HFFc6 (cell line): ENCODE results near the gene RIPOR3. TPM values are rescaled to one million over a fixed set of nuclear protein-coding genes. Genes with fewer than 3 reads are reported as not detected.

Source experiments
- DNase-seq: peaks from one replicate; pipeline ENCODE4 v3.0.0-alpha.2; 2018
- H3K27ac Mint-ChIP-seq: 2 replicates; pipeline ENCODE4 v1.8.0; 2020; ENCODE audit warnings: mild to moderate bottlenecking, mixed read lengths
- H3K27me3 Mint-ChIP-seq: 2 replicates; pipeline ENCODE4 v1.8.0; 2021; ENCODE audit warnings: mild to moderate bottlenecking, moderate library complexity, mixed read lengths; ENCODE audit not compliant: insufficient read depth
- H3K36me3 Mint-ChIP-seq: 2 replicates; pipeline ENCODE4 v1.8.0; 2021; ENCODE audit warnings: low read depth, mixed read lengths
- H3K4me1 Mint-ChIP-seq: 2 replicates; pipeline ENCODE4 v1.8.0; 2020; ENCODE audit warnings: low read depth, mixed read lengths
- H3K4me3 Mint-ChIP-seq: 2 replicates; pipeline ENCODE4 v1.8.0; 2020; ENCODE audit warnings: mild to moderate bottlenecking, moderate library complexity, mixed read lengths
- H3K9me3 Mint-ChIP-seq: 2 replicates; pipeline ENCODE4 v1.8.0; 2020; ENCODE audit warnings: mild to moderate bottlenecking, mixed read lengths
- total RNA-seq, 6 experiments: library from RNA; stranded (reverse); fragmentation: NEBNext Ultra II Directional; extraction: Animal tissue kit (Norgen Biotek cat#: 25700); gene quantifications; 2 replicates in 1 of 6; 3 replicates in 5 of 6; pipeline ENCODE4 v1.2.3, GENCODE V29; 2021
- TF ChIP-seq, protein P1 (sequence below): fragments of 200-600 bp; sonication (generic); IDR thresholded peaks from 2 replicates; pipeline ENCODE4 v1.5.0; 2021; ENCODE audit warnings: antibody characterized with exemption, mild to moderate bottlenecking

RIPOR3 gene
- total RNA-seq, 6 experiments from 2014 or later = 0.07 to 0.25 (median 0.11) TPM

DNA sequence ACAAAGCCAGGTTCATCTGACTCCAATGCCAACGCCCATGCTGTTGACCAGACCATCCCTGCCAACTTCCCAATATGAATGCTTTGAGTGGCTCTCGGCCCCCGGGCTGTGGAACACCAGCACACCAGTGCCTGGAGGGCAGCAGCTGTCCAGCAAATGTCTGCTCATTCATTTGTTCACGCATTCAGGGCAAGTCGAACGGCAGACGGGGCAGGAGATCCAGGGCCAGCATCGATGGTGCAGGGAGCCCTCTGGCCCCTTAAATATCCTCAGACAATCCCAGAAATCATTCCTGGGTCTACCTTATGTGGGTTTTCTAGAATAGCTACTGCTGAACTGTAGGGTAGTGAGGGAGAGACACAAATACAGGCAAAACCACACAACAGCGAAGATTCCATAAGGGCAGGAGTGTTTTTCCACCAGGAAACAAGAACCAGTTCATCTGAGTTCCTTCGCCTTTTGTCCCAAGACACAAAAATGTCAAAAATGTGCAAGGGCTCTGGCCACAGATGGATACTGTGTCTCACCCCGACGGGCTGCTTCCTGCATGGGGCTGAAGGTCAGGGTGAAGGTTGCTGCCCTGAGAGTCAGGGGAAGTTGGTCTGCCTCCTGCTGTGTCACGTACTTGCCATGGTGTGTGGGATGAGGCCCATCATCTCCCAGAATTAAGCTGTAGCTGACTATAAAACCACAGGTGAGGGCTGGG, 15.5 kb downstream of the RIPOR3 start:
- no peak overlapping the region for H3K4me3 Mint-ChIP-seq
- DNase-seq = no peak
- TF ChIP-seq, protein P1, sequence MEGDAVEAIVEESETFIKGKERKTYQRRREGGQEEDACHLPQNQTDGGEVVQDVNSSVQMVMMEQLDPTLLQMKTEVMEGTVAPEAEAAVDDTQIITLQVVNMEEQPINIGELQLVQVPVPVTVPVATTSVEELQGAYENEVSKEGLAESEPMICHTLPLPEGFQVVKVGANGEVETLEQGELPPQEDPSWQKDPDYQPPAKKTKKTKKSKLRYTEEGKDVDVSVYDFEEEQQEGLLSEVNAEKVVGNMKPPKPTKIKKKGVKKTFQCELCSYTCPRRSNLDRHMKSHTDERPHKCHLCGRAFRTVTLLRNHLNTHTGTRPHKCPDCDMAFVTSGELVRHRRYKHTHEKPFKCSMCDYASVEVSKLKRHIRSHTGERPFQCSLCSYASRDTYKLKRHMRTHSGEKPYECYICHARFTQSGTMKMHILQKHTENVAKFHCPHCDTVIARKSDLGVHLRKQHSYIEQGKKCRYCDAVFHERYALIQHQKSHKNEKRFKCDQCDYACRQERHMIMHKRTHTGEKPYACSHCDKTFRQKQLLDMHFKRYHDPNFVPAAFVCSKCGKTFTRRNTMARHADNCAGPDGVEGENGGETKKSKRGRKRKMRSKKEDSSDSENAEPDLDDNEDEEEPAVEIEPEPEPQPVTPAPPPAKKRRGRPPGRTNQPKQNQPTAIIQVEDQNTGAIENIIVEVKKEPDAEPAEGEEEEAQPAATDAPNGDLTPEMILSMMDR = no peak
- H3K27ac Mint-ChIP-seq = no peak overlapping the region
- H3K4me1 Mint-ChIP-seq = peaks cover 12% of the 10 kb centered on the region; the same call in 1 of the 2 replicates
- H3K36me3 Mint-ChIP-seq = no peaks in the 10 kb centered on the region
- peaks cover 1% of the 10 kb centered on the region; the same call in 1 of the 2 replicates for H3K27me3 Mint-ChIP-seq
- no peaks in the 10 kb centered on the region for H3K9me3 Mint-ChIP-seq

DNA sequence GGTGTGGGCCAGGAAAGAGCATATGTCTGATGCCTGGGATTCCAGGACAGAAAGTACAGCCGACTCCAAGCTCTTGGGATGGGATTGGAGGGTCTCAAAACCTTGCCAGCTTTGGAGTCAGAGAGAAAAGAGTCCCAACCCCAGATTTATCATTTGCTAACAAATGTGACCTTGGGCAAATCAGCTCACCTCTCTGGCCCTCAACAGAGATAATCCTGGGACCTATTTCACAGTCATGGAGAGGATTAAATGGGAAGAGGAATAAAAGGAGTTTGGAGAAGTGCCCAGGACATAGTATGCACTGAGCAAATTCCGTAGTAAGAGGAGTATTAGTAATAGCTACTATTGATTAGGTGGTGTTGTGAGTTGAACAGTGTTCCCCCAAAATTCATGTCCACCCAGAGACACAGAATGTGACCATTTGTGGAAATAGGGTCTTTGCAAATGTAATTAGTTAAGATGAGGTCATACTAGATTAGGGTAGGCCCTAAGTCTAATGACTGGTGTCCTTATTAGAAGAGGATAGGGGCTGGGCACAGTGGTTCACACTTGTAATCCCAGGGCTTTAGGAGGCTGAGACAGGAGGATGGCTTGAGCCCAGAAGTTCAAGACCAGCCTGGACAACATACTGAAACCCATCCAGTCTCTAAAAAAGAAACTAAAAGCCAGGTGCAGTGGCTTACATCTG, 17.1 kb downstream of the RIPOR3 start:
- no peak for DNase-seq
- Mint-ChIP-seq H3K4me1 (peaks cover 7% of the 10 kb centered on the region; the same call in 1 of the 2 replicates), H3K9me3 (no peaks in the 10 kb centered on the region), H3K4me3 (no peak overlapping the region), H3K36me3 (no peaks in the 10 kb centered on the region), H3K27me3 (peaks cover 1% of the 10 kb centered on the region; the same call in 1 of the 2 replicates), H3K27ac (no peak overlapping the region)
- TF ChIP-seq, protein P1 = no peak

DNA sequence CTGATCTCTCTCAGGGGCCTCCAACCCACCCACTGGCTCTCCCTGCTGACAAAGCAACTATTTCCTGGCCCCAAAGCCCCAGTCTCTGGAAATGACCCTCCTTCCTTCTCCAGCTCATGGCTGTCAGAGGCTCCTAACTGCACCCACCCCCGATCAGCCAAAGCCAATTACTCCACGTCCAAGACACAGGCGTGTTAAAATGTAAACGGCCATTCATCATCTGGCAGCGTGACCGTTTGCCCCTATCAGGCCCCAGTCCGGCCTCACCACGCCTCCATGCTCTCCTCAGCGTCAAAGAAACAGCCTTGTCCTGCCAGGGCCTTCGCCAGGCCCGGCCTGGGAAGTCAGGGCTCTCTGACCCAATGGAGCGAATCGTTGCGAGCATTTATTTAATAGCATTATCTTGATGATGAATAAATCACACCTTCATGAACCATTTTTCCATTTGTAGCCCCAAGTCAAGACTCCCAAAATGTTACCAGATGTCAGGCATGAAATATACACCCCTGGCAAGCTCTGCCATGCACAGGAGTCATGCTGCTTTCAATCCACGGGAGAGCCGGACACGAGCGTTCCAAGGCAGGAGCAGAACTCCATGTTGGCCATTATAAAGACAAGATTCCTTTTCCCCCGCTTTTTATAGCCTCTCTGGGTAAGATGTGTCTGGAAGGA, 17.7 kb downstream of the RIPOR3 start:
- Mint-ChIP-seq H3K27me3 (peaks cover 2% of the 10 kb centered on the region; the same call in 1 of the 2 replicates), H3K27ac (no peak overlapping the region), H3K4me1 (peaks cover 7% of the 10 kb centered on the region; the same call in 1 of the 2 replicates), H3K36me3 (no peaks in the 10 kb centered on the region), H3K9me3 (no peaks in the 10 kb centered on the region), H3K4me3 (no peak overlapping the region)
- TF ChIP-seq, protein P1 = no peak
- DNase-seq = no peak

DNA sequence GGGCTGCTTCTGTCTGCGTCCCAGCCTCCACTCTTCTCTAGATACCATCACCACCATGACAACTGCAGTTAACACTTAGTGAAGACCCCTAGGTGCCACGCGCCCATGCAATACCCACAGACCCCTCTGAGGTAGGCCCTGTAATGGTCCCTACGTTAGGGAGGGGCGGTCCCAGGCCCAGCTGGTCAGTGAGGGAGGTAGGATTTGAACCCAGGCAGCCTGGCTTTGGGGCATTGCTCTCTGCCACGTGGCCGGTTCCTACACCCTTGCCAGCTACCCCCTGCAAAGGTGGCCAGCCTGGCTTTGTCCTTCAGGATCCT, 18.2 kb downstream of the RIPOR3 start:
- Mint-ChIP-seq H3K4me1 (peaks cover 7% of the 10 kb centered on the region; the same call in 1 of the 2 replicates), H3K27me3 (peaks cover 7% of the 10 kb centered on the region; the same call in 1 of the 2 replicates), H3K9me3 (no peaks in the 10 kb centered on the region), H3K36me3 (no peaks in the 10 kb centered on the region), H3K27ac (no peak overlapping the region), H3K4me3 (no peak overlapping the region)
- TF ChIP-seq, protein P1 = no peak
- no peak for DNase-seq

DNA sequence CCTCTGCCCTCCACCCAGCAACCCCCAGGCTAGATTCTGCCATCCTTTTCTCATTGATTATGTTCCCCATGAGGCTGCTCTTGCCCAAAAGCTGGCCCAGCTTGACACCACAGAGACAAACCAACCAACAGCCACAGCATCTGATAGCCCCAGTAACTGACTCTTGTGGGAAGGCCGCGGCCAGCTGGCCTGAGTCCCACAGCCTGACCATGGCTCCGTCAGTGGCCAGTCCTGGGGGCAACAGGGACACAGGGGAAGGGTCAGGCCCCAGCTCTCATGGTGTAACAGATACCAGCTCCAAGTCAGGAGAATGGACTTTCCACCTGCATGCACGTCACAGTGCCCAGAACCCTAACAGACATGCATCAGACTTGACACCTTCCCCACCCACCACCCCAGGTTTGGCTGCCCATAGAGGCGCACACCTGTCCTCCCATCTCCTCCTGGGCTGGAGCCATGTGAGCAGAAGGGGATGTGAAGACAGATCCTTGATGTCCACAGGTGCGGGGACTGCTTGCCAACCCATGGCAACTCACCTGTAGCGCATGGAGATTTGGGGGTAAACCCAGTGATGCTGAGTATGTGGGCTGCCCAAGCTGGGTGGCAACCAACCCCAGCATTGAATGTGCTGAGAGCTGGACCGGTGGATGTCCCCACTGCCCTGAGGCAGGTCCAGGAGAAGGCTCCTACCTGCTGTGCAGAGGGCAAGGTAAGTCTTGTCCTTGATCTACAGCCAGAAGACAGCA, 18.8 kb downstream of the RIPOR3 start:
- no peak overlapping the region for H3K27ac Mint-ChIP-seq
- H3K9me3 Mint-ChIP-seq = no peaks in the 10 kb centered on the region
- no peak overlapping the region for H3K4me3 Mint-ChIP-seq
- no peaks in the 10 kb centered on the region for H3K36me3 Mint-ChIP-seq
- DNase-seq = no peak
- TF ChIP-seq, protein P1 = no peak
- H3K27me3 Mint-ChIP-seq = peaks cover 7% of the 10 kb centered on the region; the same call in 1 of the 2 replicates
- peaks cover 7% of the 10 kb centered on the region; the same call in 1 of the 2 replicates for H3K4me1 Mint-ChIP-seq
